Hematopoietic multipotent progenitor cell treated with erythropoietin and hydrocortisone succinate and interleukin-3 and kit ligand, for 17 days (in vitro differentiated cells): ENCODE data around the gene SLC8A1.
"Not testable (repeated sequence)": the region's sequence is repeated elsewhere in the genome, so short reads cannot be mapped to it uniquely, and the experiment has no call there.

ENCODE experiments used
- DNase-seq: peaks from one replicate; pipeline ENCODE4 v3.0.0-alpha.2; 2015; ENCODE audit warnings: low spot score

The SLC8A1 gene

GRCh38 chr2:40108851-40109250 is 343.0 kb downstream of the SLC8A1 start:
- no peak for DNase-seq

GRCh38 chr2:40106061-40106460 is 345.8 kb downstream of the SLC8A1 start:
- DNase-seq, result no peak

- no peak for DNase-seq
These were observed 346.3 kb downstream of the SLC8A1 start for GRCh38 chr2:40105593-40105992.

- DNase-seq, result no peak
These were observed 348.3 kb downstream of the SLC8A1 start for GRCh38 chr2:40103590-40103989.

GRCh38 chr2:40103163-40103562 is 348.7 kb downstream of the SLC8A1 start:
- DNase-seq, result no peak

- no peak for DNase-seq
These were observed 349.4 kb downstream of the SLC8A1 start for GRCh38 chr2:40102447-40102846.

GRCh38 chr2:40101131-40101575 is 350.7 kb downstream of the SLC8A1 start:
- no peak for DNase-seq

- no peak for DNase-seq
These were observed 351.2 kb downstream of the SLC8A1 start for GRCh38 chr2:40100676-40101075.

- no peak for DNase-seq
These were observed 353.0 kb downstream of the SLC8A1 start for GRCh38 chr2:40098786-40099470.

GRCh38 chr2:40097691-40098385 is 354.1 kb downstream of the SLC8A1 start:
- no peak for DNase-seq

GRCh38 chr2:40096360-40096759 is 355.5 kb downstream of the SLC8A1 start:
- DNase-seq, result no peak

GRCh38 chr2:40095000-40095399 is 356.9 kb downstream of the SLC8A1 start:
- DNase-seq, result no peak

GRCh38 chr2:40094451-40094850 is 357.4 kb downstream of the SLC8A1 start:
- DNase-seq, result no peak

- no peak for DNase-seq
These were observed 358.7 kb downstream of the SLC8A1 start for GRCh38 chr2:40093021-40093675.

GRCh38 chr2:40090044-40090443 is 361.8 kb downstream of the SLC8A1 start:
- DNase-seq, result no peak

GRCh38 chr2:40087927-40088326 is 364.0 kb downstream of the SLC8A1 start:
- no peak for DNase-seq

- no peak for DNase-seq
These were observed 364.5 kb downstream of the SLC8A1 start for GRCh38 chr2:40087434-40087833.

GRCh38 chr2:40085786-40086185 is 366.1 kb downstream of the SLC8A1 start:
- no peak for DNase-seq

GRCh38 chr2:40073336-40073735 is 378.6 kb downstream of the SLC8A1 start:
- not testable (repeated sequence) for DNase-seq

GRCh38 chr2:40072442-40073232 is 379.3 kb downstream of the SLC8A1 start:
- DNase-seq, result no peak

GRCh38 chr2:40062381-40062780 is 389.5 kb downstream of the SLC8A1 start:
- DNase-seq, result no peak

GRCh38 chr2:40049781-40050180 is 402.1 kb downstream of the SLC8A1 start:
- DNase-seq, result no peak
